Activated CD8-positive, alpha-beta memory T cell treated with anti-CD3 and anti-CD28 coated beads for 4 hours (primary cell): Measurements from ENCODE around the gene SUPT6H.
"Not testable (repeated sequence)": the region's sequence is repeated elsewhere in the genome, so short reads cannot be mapped to it uniquely, and the experiment has no call there.

Experiments
- DNase-seq, 2 donors: peaks; one replicate each; pipeline ENCODE4 v3.0.0-alpha.2; 2020; ENCODE audit warnings: low read depth in 2 of 2

Gene SUPT6H

DNA sequence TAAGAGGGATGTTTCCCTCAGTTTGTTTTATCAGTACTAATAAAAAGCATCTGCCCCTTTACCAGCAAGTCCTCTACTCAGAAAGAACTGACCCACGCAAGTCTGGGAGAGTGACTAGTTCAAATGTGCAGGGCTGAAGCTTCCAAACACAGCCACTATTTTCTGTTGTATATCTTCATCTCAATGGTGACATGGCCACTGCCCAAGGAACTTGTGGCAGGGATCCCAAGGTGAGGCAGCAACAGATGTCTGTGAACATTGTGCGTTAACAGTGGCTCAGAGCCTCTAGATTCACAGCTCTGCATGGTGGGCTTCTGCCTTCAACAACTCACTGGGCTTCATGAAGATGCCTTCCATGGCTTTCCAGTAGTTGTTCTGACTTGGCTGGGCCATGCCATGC lies 13.3 kb upstream of the SUPT6H start:
- no peak for DNase-seq

DNA sequence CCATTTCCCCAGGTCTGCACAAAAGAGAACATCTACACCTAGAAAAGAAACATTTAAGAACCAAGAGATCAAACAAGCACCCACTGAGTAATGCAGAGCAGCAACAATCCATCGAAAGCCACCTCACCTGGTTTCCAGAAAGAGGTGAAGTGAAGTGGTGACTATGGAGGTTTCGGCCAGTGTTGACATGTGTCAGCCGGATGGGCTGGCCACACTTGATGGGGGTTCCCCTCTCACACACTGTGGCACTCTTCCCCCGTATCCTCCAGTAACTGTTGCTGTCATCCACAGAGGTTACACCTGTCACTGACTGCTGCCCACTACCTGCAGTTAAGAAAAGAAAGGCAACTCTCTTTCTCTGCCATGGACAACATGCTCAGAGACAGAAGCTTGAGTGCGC lies 6.8 kb upstream of the SUPT6H start:
- no peak for DNase-seq

DNA sequence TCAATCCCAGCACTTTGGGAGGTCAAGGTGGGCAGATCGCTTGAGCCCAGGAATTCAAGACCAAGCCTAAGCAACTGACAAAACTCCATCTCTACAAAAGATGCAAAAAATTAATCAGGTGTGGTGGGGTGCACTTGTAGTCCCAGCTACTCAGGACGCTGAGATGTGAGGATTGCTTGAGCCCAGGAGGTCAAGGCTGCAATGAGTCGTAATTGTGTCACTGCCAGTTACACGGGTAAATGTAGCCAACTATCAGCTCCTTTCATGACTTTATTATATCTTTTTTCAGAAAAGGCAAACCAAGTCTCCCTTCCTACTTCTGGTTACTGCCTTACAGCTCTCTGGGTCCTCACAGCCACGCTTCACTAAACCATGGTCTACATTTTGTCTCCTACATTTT lies 4.2 kb upstream of the SUPT6H start:
- no peak for DNase-seq

DNA sequence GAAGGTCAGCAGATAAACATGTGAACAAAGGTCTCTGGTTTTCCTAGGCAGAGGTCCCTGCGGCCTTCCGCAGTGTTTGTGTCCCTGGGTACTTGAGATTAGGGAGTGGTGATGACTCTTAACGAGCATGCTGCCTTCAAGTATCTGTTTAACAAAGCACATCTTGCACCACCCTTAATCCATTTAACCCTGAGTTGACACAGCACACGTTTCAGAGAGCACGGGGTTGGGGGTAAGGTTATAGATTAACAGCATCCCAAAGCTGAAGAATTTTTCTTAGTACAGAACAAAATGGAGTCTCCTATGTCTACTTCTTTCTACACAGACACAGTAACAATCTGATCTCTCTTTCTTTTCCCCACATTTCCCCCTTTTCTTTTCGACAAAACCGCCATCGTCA lies 3.7 kb upstream of the SUPT6H start:
- not testable (repeated sequence) for DNase-seq

DNA sequence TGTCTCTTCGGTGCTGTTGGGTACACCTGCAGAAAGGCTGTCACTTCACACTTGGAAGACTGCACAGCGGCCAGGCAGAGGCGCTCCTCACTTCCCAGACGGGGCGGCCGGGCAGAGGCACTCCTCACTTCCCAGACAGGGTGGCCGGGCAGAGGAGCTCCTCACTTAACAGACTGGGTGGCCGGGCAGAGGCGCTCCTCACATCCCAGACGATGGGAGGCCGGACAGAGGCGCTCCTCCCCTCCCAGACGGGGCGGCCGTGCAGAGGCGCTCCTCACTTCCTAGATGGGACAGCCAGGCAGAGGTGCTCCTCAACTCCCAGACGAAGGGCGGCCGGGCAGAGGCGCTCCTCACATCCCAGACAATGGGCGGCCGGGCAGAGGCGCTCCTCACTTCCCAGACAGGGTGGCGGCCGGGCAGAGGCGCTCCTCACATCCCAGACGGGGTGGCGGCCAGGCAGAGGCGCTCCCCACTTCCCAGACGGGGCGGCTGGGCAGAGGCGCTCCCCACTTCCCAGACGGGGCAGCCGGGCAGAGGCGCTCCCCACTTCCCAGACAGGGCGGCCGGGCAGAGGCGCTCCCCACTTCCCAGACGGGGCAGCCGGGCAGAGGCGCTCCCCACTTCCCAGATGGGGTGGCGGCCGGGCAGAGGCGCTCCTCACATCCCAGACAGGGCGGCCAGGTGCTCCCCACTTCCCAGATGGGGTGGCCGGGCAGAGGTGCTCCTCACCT lies 3.1 kb upstream of the SUPT6H start:
- DNase-seq: not testable (repeated sequence)

DNA sequence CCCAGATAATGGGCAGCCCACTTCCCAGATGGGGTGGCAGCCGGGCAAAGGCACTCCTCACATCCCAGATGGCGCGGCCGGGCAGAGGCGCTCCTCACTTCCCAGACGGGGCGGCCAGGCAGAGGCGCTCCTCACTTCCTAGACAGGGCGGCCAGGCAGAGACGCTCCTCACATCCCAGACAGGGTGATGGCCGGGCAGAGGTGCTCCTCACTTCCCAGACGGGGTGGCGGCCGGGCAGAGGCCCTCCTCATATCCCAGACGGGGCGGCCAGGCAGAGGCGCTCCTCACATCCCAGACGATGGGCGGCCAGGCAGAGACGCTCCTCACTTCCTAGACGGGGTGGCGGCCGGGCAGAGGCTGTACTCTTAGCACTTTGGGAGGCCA lies 2.5 kb upstream of the SUPT6H start:
- not testable (repeated sequence) for DNase-seq

DNA sequence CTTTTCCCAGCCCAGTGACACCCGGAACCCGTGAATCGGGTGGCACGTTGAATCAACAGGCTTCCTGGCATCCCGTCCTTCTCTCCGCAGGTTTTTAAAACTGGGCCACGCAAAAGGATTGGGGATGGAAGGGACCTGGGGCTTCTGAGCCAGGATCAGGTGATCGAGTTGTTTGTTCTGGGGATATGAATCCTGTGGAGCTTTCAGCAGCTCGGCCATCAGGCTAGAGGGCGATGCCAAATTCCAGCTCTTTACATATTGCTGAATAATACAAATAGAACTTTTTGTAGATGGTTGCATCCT lies 473 bp downstream of the SUPT6H start:
- no peak for DNase-seq

DNA sequence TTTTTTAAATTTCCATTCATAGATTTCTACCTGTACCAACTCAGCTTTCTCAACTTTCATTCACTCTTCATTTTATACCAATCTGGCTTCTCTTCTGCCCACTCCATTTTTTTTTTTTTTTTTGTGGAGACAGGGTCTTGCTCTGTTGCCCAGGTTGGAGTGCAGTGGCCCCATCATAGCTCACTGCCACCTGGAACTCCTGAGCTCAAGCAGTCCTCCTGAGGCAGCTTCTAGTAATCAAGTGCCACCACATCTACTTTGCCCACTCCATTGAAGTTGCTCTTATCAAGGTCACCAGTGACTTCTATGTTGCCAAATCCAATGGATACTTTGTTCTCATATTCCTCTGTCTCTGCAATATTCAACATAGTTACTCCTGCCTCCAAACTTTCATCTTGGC lies 1.7 kb downstream of the SUPT6H start:
- DNase-seq: no peak

DNA sequence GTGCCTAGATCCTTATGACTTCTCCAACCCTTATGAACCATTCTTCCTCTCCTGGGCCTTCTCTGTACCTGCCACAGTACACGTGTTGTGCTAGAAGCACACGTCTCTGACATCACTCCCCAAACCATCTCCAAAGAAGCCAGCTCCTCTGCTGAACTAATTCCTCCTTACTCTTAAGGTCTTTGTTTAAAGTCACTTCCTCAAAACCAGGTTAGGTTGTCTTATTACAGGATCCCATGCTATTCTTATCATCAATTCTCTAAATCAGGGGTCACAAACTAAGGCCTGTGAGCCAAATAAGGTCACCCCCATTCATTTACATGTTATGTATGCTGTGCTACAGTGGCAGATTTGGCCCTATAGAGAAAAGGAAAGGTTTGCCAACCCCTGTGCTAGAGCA lies 4.0 kb downstream of the SUPT6H start:
- no peak for DNase-seq

DNA sequence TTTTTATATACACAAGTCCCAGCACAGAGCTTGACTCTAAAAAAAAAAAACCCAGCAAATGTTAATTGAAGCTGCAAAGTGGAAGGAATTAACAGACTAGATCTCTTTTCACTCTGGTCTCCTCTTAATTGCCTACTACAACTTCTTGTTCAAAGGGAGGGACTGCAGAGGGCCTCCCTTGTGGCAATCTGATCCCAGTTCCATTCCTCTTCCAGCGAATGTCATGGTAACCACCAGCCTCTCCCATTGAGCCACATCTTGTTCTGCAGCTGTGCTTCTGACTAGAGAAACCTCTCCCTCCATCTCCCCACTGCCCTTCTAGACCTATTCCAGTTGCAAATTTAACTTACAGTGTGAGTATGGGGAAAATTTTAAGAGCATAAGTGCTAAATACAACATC lies 5.9 kb downstream of the SUPT6H start:
- no peak for DNase-seq

DNA sequence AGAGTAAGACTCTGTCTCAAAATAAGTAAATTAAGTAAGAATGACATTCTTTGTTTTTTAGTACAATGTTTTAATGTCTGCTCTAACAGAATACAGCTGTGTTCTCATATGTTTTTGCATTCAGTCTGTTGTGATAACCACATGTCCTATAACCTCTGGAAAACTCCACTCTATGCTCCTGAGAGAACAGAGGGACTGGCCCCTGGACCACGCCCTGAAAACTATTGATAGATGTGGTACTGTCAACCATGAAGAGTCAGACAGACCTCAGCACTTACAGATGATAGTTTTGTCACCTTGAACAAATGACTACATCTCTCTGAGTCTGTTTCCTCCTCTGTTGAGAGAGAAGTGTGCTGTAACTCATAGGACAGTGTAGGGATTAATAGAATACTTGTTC lies 7.9 kb downstream of the SUPT6H start:
- no peak for DNase-seq

DNA sequence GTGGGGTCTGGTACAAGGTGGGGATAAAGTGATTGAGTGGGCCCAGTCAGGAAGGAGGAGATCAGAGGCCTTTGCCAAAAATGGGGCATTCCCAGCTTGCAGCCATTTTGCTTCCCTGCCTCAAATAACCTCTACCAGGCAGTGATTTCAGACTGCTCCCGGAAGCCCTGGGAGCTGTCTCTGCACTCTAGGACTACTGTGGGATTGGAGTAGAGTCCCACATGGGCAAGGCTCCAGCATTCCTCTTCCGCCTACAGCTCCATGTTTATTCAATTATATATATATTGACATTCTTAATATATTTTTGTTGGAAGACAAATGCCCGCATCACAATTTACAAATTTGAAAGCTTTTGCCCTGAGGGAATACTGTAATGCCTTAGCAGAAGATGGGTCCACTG lies 13.5 kb downstream of the SUPT6H start:
- DNase-seq: no peak

DNA sequence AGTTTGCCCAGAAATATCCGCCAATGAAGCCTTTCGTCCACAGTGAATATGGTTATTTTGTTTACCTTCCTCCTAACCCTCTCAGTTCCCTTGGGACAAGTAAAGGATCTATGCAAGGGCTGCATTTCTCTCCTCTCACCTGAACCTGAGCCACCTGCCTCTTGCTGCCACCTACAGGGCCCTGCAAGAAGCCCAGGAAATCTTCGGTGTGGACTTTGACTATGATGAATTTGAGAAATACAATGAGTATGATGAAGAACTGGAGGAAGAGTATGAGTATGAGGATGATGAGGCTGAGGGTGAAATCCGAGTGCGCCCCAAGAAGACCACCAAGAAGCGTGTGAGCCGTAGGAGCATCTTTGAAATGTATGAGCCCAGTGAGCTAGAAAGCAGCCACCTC lies 14.0 kb downstream of the SUPT6H start:
- no peak for DNase-seq

DNA sequence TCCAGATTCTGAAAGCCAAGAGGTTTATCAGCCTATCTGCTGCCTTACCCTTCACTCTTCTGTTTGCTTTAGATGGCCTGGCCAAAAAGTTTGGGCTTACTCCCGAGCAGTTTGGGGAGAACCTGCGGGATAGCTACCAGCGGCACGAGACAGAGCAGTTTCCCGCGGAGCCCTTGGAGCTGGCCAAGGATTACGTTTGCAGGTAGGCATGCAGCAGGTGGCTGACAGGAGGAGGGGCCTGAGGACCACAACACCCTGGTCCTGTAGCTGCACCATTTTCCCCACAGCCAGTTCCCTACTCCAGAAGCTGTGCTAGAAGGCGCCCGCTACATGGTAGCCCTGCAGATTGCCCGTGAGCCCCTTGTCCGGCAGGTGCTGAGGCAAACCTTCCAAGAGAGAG lies 20.6 kb downstream of the SUPT6H start:
- DNase-seq: no peak

DNA sequence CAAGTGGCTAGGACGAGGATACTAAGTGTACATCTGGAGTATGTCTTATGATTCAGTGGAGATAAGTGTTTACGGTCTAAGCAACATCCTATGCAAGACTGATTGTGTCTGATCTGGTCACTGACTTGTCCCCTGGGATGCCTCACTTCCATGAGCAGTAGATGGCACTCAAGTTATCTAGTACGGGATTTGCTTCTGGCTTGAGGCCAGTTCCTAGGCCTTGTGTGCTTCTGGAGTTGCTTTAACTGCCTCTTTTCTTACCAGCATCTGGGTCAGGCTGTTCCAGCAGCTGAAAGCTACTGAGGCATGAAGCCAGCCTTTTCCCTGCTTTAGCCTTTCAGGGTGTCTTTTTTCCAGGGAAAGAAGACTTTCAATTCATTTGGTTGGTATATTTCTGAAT lies 23.0 kb downstream of the SUPT6H start:
- no peak for DNase-seq

DNA sequence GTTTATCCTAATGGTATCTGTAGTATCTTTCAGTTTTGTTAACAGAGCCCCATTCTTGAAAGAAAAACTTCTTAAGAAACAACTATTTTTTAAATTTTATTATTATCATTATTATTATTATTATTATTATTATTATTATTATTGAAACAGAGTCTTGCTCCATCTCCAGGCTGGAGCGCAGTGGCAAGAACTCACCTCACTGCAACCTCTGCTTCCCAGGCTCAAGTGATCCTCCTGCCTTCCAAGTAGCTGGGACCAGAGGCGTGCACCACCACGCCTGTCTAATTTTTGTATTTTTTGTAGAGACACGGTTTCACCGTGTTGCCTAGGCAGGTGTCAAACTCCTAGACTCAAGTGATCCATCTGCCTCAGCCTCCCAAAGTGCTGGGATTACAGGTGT lies 23.4 kb downstream of the SUPT6H start:
- no peak for DNase-seq

DNA sequence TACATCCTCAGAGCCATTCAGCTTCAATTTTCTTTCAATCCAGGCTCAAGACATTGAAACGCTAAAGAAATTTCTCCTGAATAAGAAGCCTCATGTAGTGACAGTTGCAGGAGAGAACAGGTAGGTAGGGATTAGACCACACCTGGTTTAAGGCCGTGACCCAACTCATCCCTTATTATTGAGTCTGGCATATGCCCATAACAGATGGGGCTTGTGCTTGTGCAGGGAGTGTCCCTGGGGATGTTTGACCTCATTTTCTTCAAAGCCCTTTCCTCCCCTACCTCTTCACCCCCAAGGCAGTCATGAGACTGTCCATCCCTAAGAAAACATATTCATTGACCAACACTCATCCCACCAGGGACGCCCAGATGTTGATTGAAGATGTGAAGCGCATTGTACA lies 24.3 kb downstream of the SUPT6H start:
- DNase-seq: no peak

DNA sequence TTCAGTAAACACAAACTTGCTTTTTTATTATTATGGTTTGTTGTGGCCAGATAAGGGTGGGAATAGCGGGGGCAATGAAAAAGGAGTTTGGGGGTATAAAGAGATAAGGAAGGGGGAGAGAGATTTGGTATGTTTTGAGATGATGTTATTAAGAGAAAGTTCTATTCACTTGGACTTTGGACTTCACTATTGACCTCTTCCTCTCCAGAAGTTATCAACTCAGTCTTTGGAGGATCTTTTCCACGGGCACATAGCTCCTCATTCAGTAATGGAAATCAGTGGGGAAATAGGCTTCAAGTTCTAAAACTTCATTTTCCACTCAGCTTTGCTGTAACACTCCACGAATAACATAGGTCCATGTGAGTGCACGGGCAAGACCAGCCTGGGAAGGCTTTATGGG lies 26.5 kb downstream of the SUPT6H start:
- no peak for DNase-seq

DNA sequence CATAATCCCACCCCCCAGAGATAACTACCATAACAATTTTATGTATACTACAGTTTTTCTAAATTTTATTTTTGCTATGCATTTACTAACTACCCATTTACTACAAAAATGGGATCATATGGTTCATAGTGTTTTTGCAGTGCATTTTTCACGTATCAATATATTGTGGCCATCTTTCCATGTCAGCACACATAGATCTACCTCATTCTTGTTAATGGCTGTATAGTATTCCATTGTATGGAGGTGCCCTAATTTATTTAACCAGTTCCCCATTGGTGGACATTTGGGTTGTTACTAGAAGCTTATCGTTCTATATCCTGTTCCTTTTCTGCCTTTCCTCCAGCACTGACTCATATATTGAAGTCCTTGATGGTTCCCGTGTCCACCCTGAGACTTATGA lies 27.0 kb downstream of the SUPT6H start:
- DNase-seq: no peak

DNA sequence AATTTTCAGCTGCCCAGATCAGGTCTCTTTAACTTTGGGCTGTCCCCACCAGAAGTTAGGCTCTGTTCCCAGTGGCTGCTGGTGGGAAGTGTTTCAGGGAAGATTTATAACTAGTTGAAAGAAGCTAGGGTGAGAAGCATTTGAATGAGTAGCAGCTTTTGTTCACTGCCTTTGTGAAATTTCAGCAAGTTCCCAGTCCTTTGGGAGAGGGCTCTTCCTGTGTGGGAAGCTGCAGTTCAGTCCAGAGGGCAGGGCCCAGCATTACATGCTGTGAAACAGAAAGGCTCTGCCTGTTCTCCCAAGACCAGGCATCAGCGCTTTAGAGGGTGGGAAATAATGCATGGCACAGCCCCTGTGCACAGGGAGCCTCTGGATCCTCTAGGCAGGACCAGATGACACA lies 31.9 kb downstream of the SUPT6H start:
- DNase-seq: no peak

DNA sequence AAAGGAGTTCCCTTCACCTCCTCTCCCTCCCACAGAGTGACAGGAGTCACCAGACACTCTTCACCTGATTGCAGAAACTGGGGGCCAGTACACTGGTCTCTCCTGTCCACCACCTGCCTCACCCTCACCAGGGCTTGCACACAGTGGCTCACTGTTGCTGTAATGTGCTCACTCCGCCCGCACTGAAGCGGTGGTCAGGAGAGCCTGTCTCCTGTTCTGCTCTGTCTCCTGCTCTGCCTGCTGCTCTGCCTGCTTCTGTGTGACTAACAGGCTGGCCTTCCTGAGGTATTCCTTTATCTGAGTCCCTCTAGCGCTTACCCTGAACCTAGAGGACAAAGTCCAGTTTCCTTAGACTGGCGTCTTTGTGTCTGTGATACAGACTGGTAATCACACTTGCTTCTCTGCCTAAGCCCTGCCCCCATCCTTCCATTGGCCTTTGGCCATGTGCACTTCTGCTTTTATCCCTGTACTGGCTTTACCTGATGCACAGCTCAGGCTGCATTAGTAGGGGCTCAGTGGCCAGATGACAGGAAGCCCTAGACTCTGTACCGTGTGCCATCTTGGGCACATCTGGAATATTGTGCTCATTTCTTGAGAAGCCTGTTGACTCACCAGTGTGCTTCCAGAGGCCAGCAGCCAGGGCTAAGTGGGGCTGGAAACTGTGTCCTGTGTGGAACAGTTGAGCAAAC lies 36.4 kb downstream of the SUPT6H start:
- no peak for DNase-seq

DNA sequence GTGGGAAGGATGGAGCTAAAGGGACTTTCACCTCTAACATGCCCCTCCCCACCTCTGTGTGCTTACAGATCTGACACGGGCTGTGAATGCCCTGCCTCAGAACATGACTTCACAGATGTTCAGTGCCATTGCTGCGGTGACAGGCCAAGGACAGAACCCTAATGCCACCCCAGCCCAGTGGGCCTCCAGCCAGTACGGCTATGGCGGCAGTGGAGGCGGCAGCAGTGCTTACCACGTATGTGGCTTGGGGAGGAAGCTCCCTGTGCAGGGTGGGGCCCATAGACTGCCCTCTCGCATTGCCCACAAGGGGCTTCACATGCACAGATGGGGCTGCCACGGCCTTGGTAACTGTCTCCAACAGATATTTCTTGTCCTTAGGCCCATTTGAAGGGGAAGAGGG lies 38.3 kb downstream of the SUPT6H start:
- no peak for DNase-seq

DNA sequence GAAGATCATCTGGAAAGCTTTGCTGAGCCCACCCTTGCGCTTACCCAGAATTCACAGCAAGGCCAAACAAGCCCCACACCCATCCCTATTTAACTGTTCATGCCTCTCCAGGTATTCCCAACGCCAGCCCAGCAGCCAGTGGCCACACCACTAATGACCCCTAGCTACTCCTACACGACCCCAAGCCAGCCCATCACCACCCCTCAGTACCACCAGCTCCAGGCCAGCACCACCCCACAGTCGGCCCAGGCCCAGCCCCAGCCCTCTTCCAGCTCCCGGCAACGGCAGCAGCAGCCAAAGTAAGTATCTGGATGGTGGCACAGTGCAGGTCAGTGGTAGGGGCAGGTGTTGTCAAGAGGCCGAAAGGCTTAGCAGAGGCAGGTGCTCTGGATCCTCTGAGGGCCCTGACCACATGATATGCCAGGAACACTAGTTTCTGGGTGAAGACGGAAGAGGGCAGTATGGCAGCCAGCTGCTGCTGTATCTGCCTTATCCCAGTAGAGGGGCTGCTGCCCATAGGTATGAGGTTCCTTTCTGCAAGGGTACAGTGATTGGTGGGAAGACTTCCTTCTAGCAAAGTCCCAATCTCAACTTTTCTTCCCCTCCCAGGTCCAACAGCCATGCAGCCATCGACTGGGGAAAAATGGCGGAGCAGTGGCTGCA lies 39.0 kb downstream of the SUPT6H start:
- DNase-seq: no peak
